ENCODE results near the gene PDGFRB.

The PDGFRB gene

GRCh38 chr5:150113047-150113744 lies 42.4 kb downstream of the PDGFRB start:
- no peaks in the 10 kb centered on the region for H3K79me2 ChIP-seq (ENCODE audit: low read length)
- H3K27me3 ChIP-seq (ENCODE audit: low read depth, low read length): peaks cover 6% of the 10 kb centered on the region; the same call in 1 of the 2 replicates
- TF ChIP-seq EZH2phosphoT487 (IDR thresholded peaks at IDR 0.05; ENCODE audit: low read depth) (no peak), CTCF (IDR thresholded peaks at IDR 0.05; ENCODE audit: low read depth, low read length) (no peak)
- no peak overlapping the region for H3K4me2 ChIP-seq (ENCODE audit: low read length)
- no peak overlapping the region for H3K9ac ChIP-seq (ENCODE audit: low read length)
- no peaks in the 10 kb centered on the region for H3K4me1 ChIP-seq (ENCODE audit: low read length)
- no peak overlapping the region for H3K27ac ChIP-seq (ENCODE audit: low read length)
- H4K20me1 ChIP-seq (ENCODE audit: insufficient read depth, low read length): no peaks in the 10 kb centered on the region
- H3K36me3 ChIP-seq (replicated peaks; ENCODE audit: low read depth, low read length): no peaks in the 10 kb centered on the region
- H3K4me3 ChIP-seq (ENCODE audit: low read length): no peak overlapping the region
- H2AFZ ChIP-seq (ENCODE audit: low read depth, low read length): no peak overlapping the region
- no peaks in the 10 kb centered on the region for H3K9me3 ChIP-seq (ENCODE audit: insufficient read depth, low read length)

GRCh38 chr5:150112201-150113046 lies 43.2 kb downstream of the PDGFRB start:
- no peaks in the 10 kb centered on the region for H3K9me3 ChIP-seq (ENCODE audit: insufficient read depth, low read length)
- TF ChIP-seq EZH2phosphoT487 (IDR thresholded peaks at IDR 0.05; ENCODE audit: low read depth) (no peak), CTCF (IDR thresholded peaks at IDR 0.05; ENCODE audit: low read depth, low read length) (no peak)
- H3K79me2 ChIP-seq (ENCODE audit: low read length): no peaks in the 10 kb centered on the region
- no peak overlapping the region for H3K4me3 ChIP-seq (ENCODE audit: low read length)
- H2AFZ ChIP-seq (ENCODE audit: low read depth, low read length): no peak overlapping the region
- no peak overlapping the region for H3K9ac ChIP-seq (ENCODE audit: low read length)
- no peak overlapping the region for H3K27ac ChIP-seq (ENCODE audit: low read length)
- no peaks in the 10 kb centered on the region for H3K36me3 ChIP-seq (replicated peaks; ENCODE audit: low read depth, low read length)
- H4K20me1 ChIP-seq (ENCODE audit: insufficient read depth, low read length): no peaks in the 10 kb centered on the region
- H3K4me2 ChIP-seq (ENCODE audit: low read length): no peak overlapping the region
- peaks cover 6% of the 10 kb centered on the region; the same call in 1 of the 2 replicates for H3K27me3 ChIP-seq (ENCODE audit: low read depth, low read length)
- no peaks in the 10 kb centered on the region for H3K4me1 ChIP-seq (ENCODE audit: low read length)

GRCh38 chr5:150111122-150111521 lies 44.5 kb downstream of the PDGFRB start:
- H3K36me3 ChIP-seq (replicated peaks; ENCODE audit: low read depth, low read length): no peaks in the 10 kb centered on the region
- no peaks in the 10 kb centered on the region for H3K4me1 ChIP-seq (ENCODE audit: low read length)
- no peak overlapping the region for H3K4me3 ChIP-seq (ENCODE audit: low read length)
- no peaks in the 10 kb centered on the region for H3K9me3 ChIP-seq (ENCODE audit: insufficient read depth, low read length)
- no peaks in the 10 kb centered on the region for H4K20me1 ChIP-seq (ENCODE audit: insufficient read depth, low read length)
- peaks cover 6% of the 10 kb centered on the region; the same call in 1 of the 2 replicates for H3K27me3 ChIP-seq (ENCODE audit: low read depth, low read length)
- H3K4me2 ChIP-seq (ENCODE audit: low read length): no peak overlapping the region
- H3K79me2 ChIP-seq (ENCODE audit: low read length): no peaks in the 10 kb centered on the region
- no peak overlapping the region for H3K27ac ChIP-seq (ENCODE audit: low read length)
- no peak for TF ChIP-seq CTCF (IDR thresholded peaks at IDR 0.05; ENCODE audit: low read depth, low read length)
- no peak for TF ChIP-seq EZH2phosphoT487 (IDR thresholded peaks at IDR 0.05; ENCODE audit: low read depth)
- H2AFZ ChIP-seq (ENCODE audit: low read depth, low read length): no peak overlapping the region
- no peak overlapping the region for H3K9ac ChIP-seq (ENCODE audit: low read length)

GRCh38 chr5:150109921-150110320 lies 45.7 kb downstream of the PDGFRB start:
- no peaks in the 10 kb centered on the region for H3K79me2 ChIP-seq (ENCODE audit: low read length)
- H3K27ac ChIP-seq (ENCODE audit: low read length): no peak overlapping the region
- no peak overlapping the region for H3K4me2 ChIP-seq (ENCODE audit: low read length)
- no peaks in the 10 kb centered on the region for H3K36me3 ChIP-seq (replicated peaks; ENCODE audit: low read depth, low read length)
- no peak overlapping the region for H3K9ac ChIP-seq (ENCODE audit: low read length)
- TF ChIP-seq EZH2phosphoT487 (IDR thresholded peaks at IDR 0.05; ENCODE audit: low read depth) (no peak), CTCF (IDR thresholded peaks at IDR 0.05; ENCODE audit: low read depth, low read length) (no peak)
- H3K9me3 ChIP-seq (ENCODE audit: insufficient read depth, low read length): no peaks in the 10 kb centered on the region
- H3K27me3 ChIP-seq (ENCODE audit: low read depth, low read length): peaks cover 6% of the 10 kb centered on the region; the same call in 1 of the 2 replicates
- no peak overlapping the region for H2AFZ ChIP-seq (ENCODE audit: low read depth, low read length)
- no peaks in the 10 kb centered on the region for H4K20me1 ChIP-seq (ENCODE audit: insufficient read depth, low read length)
- H3K4me3 ChIP-seq (ENCODE audit: low read length): no peak overlapping the region
- no peaks in the 10 kb centered on the region for H3K4me1 ChIP-seq (ENCODE audit: low read length)
